SH-SY5Y (cell line): ENCODE results near the gene TEDC1.

Experiments used
- GATA2 ChIP-seq: IDR thresholded peaks from 2 replicates; pipeline ENCODE4 v1.6.1; 2011; ENCODE audit warnings: mild to moderate bottlenecking, low read depth, low read length
- GATA3 ChIP-seq: IDR thresholded peaks from 2 replicates; pipeline ENCODE4 v1.6.1; 2011; ENCODE audit warnings: low read depth, mild to moderate bottlenecking, low read length, moderate library complexity

GRCh38 chr14:105531894-105532623 is 41.0 kb downstream of the TEDC1 start:
- TF ChIP-seq GATA2 (no peak), GATA3 (no peak)
